SIG-M5 treated with dmso at 0.1 percent for 504 hours (cell line): ENCODE measurements around the gene PPP2R2B.

ENCODE experiments used
- DNase-seq: peaks from one replicate; lab custom pipeline; 2025; ENCODE audit not compliant: unreplicated experiment; lab: John Stamatoyannopoulos, UW

The PPP2R2B gene

GRCh38 chr5:146828385-146828784 lies 50.2 kb downstream of the PPP2R2B start:
- DNase-seq: no peak

GRCh38 chr5:146827901-146828300 lies 50.7 kb downstream of the PPP2R2B start:
- no peak for DNase-seq

- no peak for DNase-seq
Observed at GRCh38 chr5:146825033-146825432, 53.5 kb downstream of the PPP2R2B start.

- no peak for DNase-seq
Observed at GRCh38 chr5:146821732-146822131, 56.8 kb downstream of the PPP2R2B start.

- DNase-seq: no peak
Observed at GRCh38 chr5:146820987-146821386, 57.6 kb downstream of the PPP2R2B start.

- no peak for DNase-seq
Observed at GRCh38 chr5:146818822-146819221, 59.7 kb downstream of the PPP2R2B start.

GRCh38 chr5:146817973-146818372 lies 60.6 kb downstream of the PPP2R2B start:
- no peak for DNase-seq

GRCh38 chr5:146816775-146817387 lies 61.7 kb downstream of the PPP2R2B start:
- DNase-seq: no peak

GRCh38 chr5:146815411-146815810 lies 63.1 kb downstream of the PPP2R2B start:
- DNase-seq: no peak

GRCh38 chr5:146813346-146814157 lies 65.0 kb downstream of the PPP2R2B start:
- peak; percentile 42 for DNase-seq

- no peak for DNase-seq
Observed at GRCh38 chr5:146805081-146805480, 73.5 kb downstream of the PPP2R2B start.

- DNase-seq: no peak
Observed at GRCh38 chr5:146802945-146803522, 75.5 kb downstream of the PPP2R2B start.

- no peak for DNase-seq
Observed at GRCh38 chr5:146799671-146800070, 78.9 kb downstream of the PPP2R2B start.

GRCh38 chr5:146799231-146799630 lies 79.3 kb downstream of the PPP2R2B start:
- DNase-seq: no peak

GRCh38 chr5:146797658-146798057 lies 80.9 kb downstream of the PPP2R2B start:
- DNase-seq: no peak

- no peak for DNase-seq
Observed at GRCh38 chr5:146796911-146797310, 81.6 kb downstream of the PPP2R2B start.

- DNase-seq: no peak
Observed at GRCh38 chr5:146796144-146796543, 82.4 kb downstream of the PPP2R2B start.

GRCh38 chr5:146794326-146795029 lies 84.1 kb downstream of the PPP2R2B start:
- no peak for DNase-seq

- no peak for DNase-seq
Observed at GRCh38 chr5:146793709-146794108, 84.8 kb downstream of the PPP2R2B start.

- DNase-seq: no peak
Observed at GRCh38 chr5:146791471-146791870, 87.1 kb downstream of the PPP2R2B start.
